Spinal cord (tissue), 10 donors: ENCODE data around the gene C2orf68. TPM values are rescaled to one million over a fixed set of nuclear protein-coding genes. Genes with fewer than 3 reads are reported as not detected.
A peak's percentile ranks its signal among the peaks of the same experiment; 100 is the strongest.
"Not testable (repeated sequence)": the region's sequence is repeated elsewhere in the genome, so short reads cannot be mapped to it uniquely, and the experiment has no call there.

ENCODE experiments used
- DNase-seq, 6 donors: peaks; one replicate each; pipeline versions ENCODE4 v3.0.0 to v3.0.0-alpha.2; 2013 to 2015; ENCODE audit warnings: low spot score in 6 of 6, low read depth in 4 of 6
- H3K27ac ChIP-seq: one replicate; pipeline ENCODE4 v1.5.1; 2013; ENCODE audit warnings: low read depth, low read length, control low read depth
- H3K27me3 ChIP-seq: one replicate; pipeline ENCODE4 v1.6.1; 2013; ENCODE audit warnings: low read length; ENCODE audit not compliant: control insufficient read depth, insufficient read depth
- H3K36me3 ChIP-seq: one replicate; pipeline ENCODE4 v1.6.1; 2013; ENCODE audit warnings: low read length; ENCODE audit not compliant: control insufficient read depth, insufficient read depth
- H3K4me1 ChIP-seq: one replicate; pipeline ENCODE4 v1.6.1; 2013; ENCODE audit warnings: low read length; ENCODE audit not compliant: control insufficient read depth, insufficient read depth
- H3K4me3 ChIP-seq: one replicate; pipeline ENCODE4 v1.5.1; 2013; ENCODE audit warnings: low read depth, low read length, control low read depth
- H3K9me3 ChIP-seq: one replicate; pipeline ENCODE4 v1.6.1; 2013; ENCODE audit warnings: low read length; ENCODE audit not compliant: control insufficient read depth, insufficient read depth
- WGBS: methylation state at CpG from one replicate; pipeline ENCODE4 v1.1.5; 2013; ENCODE audit warnings: missing lambda C conversion rate; ENCODE audit not compliant: insufficient coverage; 5-methylcytosine and 5-hydroxymethylcytosine counted together
- polyA plus RNA-seq, 2 donors: library from polyadenylated mRNA; unstranded; fragments of 120-200 nt; gene quantifications; one replicate each; pipeline ENCODE4 v1.2.1, GENCODE V29; 2013; ENCODE audit not compliant: insufficient read length in 2 of 2
- total RNA-seq, 2 donors: library from RNA; depleted of rRNA in 1 of 2; stranded (reverse); fragments of 120-200 nt in 1 of 2; fragments of >200 nt in 1 of 2; gene quantifications; one replicate each; pipeline versions ENCODE4 v1.2.3 to v1.2.4, GENCODE V29; 2013 to 2014
- donor health status: healthy.

Gene C2orf68
- total and polyA plus RNA-seq, 4 donors: 31.6 to 53.0 (median 41.0) TPM

- H3K4me1 ChIP-seq: peaks cover 32% of the 10 kb centered on the region
- no peaks in the 10 kb centered on the region for H3K9me3 ChIP-seq
- peak within 1 kb of the TSS; percentile 88 for H3K4me3 ChIP-seq
- H3K27me3 ChIP-seq: no peaks in the 10 kb centered on the region
- H3K27ac ChIP-seq: peak within 1 kb of the TSS; percentile 96
- DNase-seq: peak; percentile 96 to 99 (median 98)
- peaks cover 32% of the 10 kb centered on the region for H3K36me3 ChIP-seq
- WGBS: 0% methylated on average over 47 of the region's 47 CpGs
Observed at GRCh38 chr2:85595301-85596025, 16.4 kb downstream of the C2orf68 start, which contains the start of gene RNF181. RNF181 (plus strand) TSS chr2:85595745; CDS start chr2:85595764, 19 bp downstream.

- no peak for DNase-seq
Observed at GRCh38 chr2:85594715-85595300, 17.1 kb downstream of the C2orf68 start.

GRCh38 chr2:85593023-85593422 is 18.8 kb downstream of the C2orf68 start:
- no peaks in the 10 kb centered on the region for H3K27me3 ChIP-seq
- DNase-seq: no peak
- H3K4me3 ChIP-seq: no peak overlapping the region
- WGBS: 62% methylated on average over 3 of the region's 3 CpGs
- H3K4me1 ChIP-seq: peaks cover 32% of the 10 kb centered on the region
- H3K36me3 ChIP-seq: peaks cover 10% of the 10 kb centered on the region
- H3K9me3 ChIP-seq: no peaks in the 10 kb centered on the region
- H3K27ac ChIP-seq: no peak overlapping the region

More at GRCh38 chr2:85594715-85595300, 17.1 kb downstream of the C2orf68 start:
- Histone ChIP-seq H3K27ac (peak overlapping the region; percentile 96), H3K4me1 (peaks cover 32% of the 10 kb centered on the region), H3K27me3 (no peaks in the 10 kb centered on the region), H3K9me3 (no peaks in the 10 kb centered on the region), H3K36me3 (peaks cover 25% of the 10 kb centered on the region), H3K4me3 (peak overlapping the region; percentile 88)
- WGBS: 2% methylated on average over 7 of the region's 13 CpGs

GRCh38 chr2:85592299-85592698 is 19.6 kb downstream of the C2orf68 start:
- not testable (repeated sequence) for DNase-seq, H3K36me3 ChIP-seq, H3K9me3 ChIP-seq, H3K4me3 ChIP-seq, H3K27ac ChIP-seq, H3K27me3 ChIP-seq
- WGBS: 95% methylated on average over 7 of the region's 9 CpGs
- H3K4me1 ChIP-seq: peaks cover 29% of the 10 kb centered on the region

- Histone ChIP-seq H3K36me3 (no peaks in the 10 kb centered on the region), H3K27ac (peak overlapping the region; percentile 70), H3K9me3 (no peaks in the 10 kb centered on the region), H3K4me3 (no peak overlapping the region), H3K27me3 (no peaks in the 10 kb centered on the region), H3K4me1 (peaks cover 22% of the 10 kb centered on the region)
- 81% methylated on average over 10 of the region's 12 CpGs for WGBS
- no peak for DNase-seq
Observed at GRCh38 chr2:85591563-85591962, 20.3 kb downstream of the C2orf68 start.

- H3K4me3 ChIP-seq: no peak overlapping the region
- peak overlapping the region; percentile 70 for H3K27ac ChIP-seq
- no peaks in the 10 kb centered on the region for H3K36me3 ChIP-seq
- whole genome bisulfite sequencing: 64% methylated on average over 2 of the region's 2 CpGs
- no peaks in the 10 kb centered on the region for H3K9me3 ChIP-seq
- H3K4me1 ChIP-seq: peaks cover 19% of the 10 kb centered on the region
- no peak for DNase-seq
- H3K27me3 ChIP-seq: no peaks in the 10 kb centered on the region
Observed at GRCh38 chr2:85590950-85591349, 20.9 kb downstream of the C2orf68 start.

GRCh38 chr2:85589982-85590791 is 21.7 kb downstream of the C2orf68 start:
- 52% methylated on average over 5 of the region's 7 CpGs for WGBS
- Histone ChIP-seq H3K27ac (peak overlapping the region; percentile 70), H3K4me1 (peaks cover 22% of the 10 kb centered on the region), H3K27me3 (peaks cover 3% of the 10 kb centered on the region), H3K4me3 (no peak overlapping the region), H3K36me3 (no peaks in the 10 kb centered on the region), H3K9me3 (no peaks in the 10 kb centered on the region)
- DNase-seq: peak in 1 of 6 donors; percentile 75

- H3K9me3 ChIP-seq: no peaks in the 10 kb centered on the region
- peak overlapping the region; percentile 70 for H3K27ac ChIP-seq
- peaks cover 25% of the 10 kb centered on the region for H3K4me1 ChIP-seq
- no peak for DNase-seq
- H3K4me3 ChIP-seq: no peak overlapping the region
- H3K36me3 ChIP-seq: no peaks in the 10 kb centered on the region
- 68% methylated on average over 3 of the region's 4 CpGs for WGBS
- peaks cover 11% of the 10 kb centered on the region for H3K27me3 ChIP-seq
Observed at GRCh38 chr2:85589181-85589580, 22.7 kb downstream of the C2orf68 start.

- H3K27me3 ChIP-seq: peaks cover 16% of the 10 kb centered on the region
- no peak overlapping the region for H3K4me3 ChIP-seq
- H3K36me3 ChIP-seq: no peaks in the 10 kb centered on the region
- H3K27ac ChIP-seq: peak overlapping the region; percentile 70
- peaks cover 29% of the 10 kb centered on the region for H3K4me1 ChIP-seq
- 62% methylated on average over 3 of the region's 4 CpGs for WGBS
- H3K9me3 ChIP-seq: no peaks in the 10 kb centered on the region
- DNase-seq: no peak
Observed at GRCh38 chr2:85588645-85589044, 23.2 kb downstream of the C2orf68 start.
